CD14-positive monocyte (primary cell): Measurements from ENCODE around the gene FAM167B. TPM values are rescaled to one million over a fixed set of nuclear protein-coding genes. Genes with fewer than 3 reads are reported as not detected.

Experiments used
- DNase-seq, 3 donors: peaks; one replicate each; pipeline ENCODE4 v3.0.0-alpha.2; 2011 to 2022
- H2AFZ ChIP-seq: 2 replicates; pipeline ENCODE4 v1.6.0; 2012; ENCODE audit warnings: mild to moderate bottlenecking, low read depth, low read length, inconsistent platforms; ENCODE audit not compliant: insufficient read depth, poor library complexity, severe bottlenecking
- H3K27ac ChIP-seq, 2 donors: 1 replicate in 1 of 2; 2 replicates in 1 of 2; pipeline ENCODE4 v1.5.1; 2012 to 2013; ENCODE audit warnings: low read length in 2 of 2, control low read depth in 1 of 2, inconsistent platforms in 1 of 2, low read depth in 1 of 2, mild to moderate bottlenecking in 1 of 2
- H3K27me3 ChIP-seq, 2 donors: one replicate each; pipeline versions ENCODE4 v1.6.0 to v1.6.1; 2011 to 2013; ENCODE audit warnings: low read length in 2 of 2; ENCODE audit not compliant: control insufficient read depth in 2 of 2, insufficient read depth in 2 of 2
- H3K36me3 ChIP-seq, 2 donors: replicated peaks in 1 of 2; 1 replicate in 1 of 2; 2 replicates in 1 of 2; pipeline versions ENCODE4 v1.5.1 to v1.6.1; 2012 to 2013; ENCODE audit warnings: low read length in 2 of 2, control low read depth in 1 of 2, inconsistent platforms in 1 of 2, mild to moderate bottlenecking in 1 of 2; ENCODE audit not compliant: insufficient read depth in 2 of 2, control insufficient read depth in 1 of 2
- H3K4me1 ChIP-seq, 2 donors: 1 replicate in 1 of 2; 2 replicates in 1 of 2; pipeline versions ENCODE4 v1.5.1 to v1.6.1; 2012 to 2013; ENCODE audit warnings: low read length in 2 of 2, control low read depth in 1 of 2, inconsistent platforms in 1 of 2, mild to moderate bottlenecking in 1 of 2, moderate library complexity in 1 of 2; ENCODE audit not compliant: insufficient read depth in 2 of 2, control insufficient read depth in 1 of 2
- H3K4me2 ChIP-seq: replicated peaks from 2 replicates; pipeline ENCODE3; 2012; ENCODE audit warnings: low read length, moderate library complexity, mild to moderate bottlenecking; ENCODE audit not compliant: poor library complexity, severe bottlenecking; ENCODE audit errors: extremely low read depth
- H3K4me3 ChIP-seq, 3 experiments: fragments of 200-600 bp in 1 of 3; sonication (generic) in 1 of 3; replicated peaks in 1 of 3; 1 replicate in 2 of 3; 2 replicates in 1 of 3; pipeline ENCODE4 v1.5.1; 2011 to 2013; ENCODE audit warnings: low read length in 3 of 3, mild to moderate bottlenecking in 3 of 3, control low read depth in 2 of 3, low read depth in 2 of 3, inconsistent platforms in 1 of 3, moderate library complexity in 1 of 3
- H3K79me2 ChIP-seq: 2 replicates; pipeline ENCODE4 v1.6.0; 2012; ENCODE audit warnings: mild to moderate bottlenecking, control low read depth, inconsistent platforms, low read length, moderate library complexity; ENCODE audit not compliant: insufficient read depth
- H3K9ac ChIP-seq: 2 replicates; pipeline ENCODE4 v1.6.0; 2017; ENCODE audit warnings: low read length, mild to moderate bottlenecking; ENCODE audit not compliant: insufficient read depth, poor library complexity, severe bottlenecking
- H3K9me3 ChIP-seq, 2 donors: replicated peaks in 1 of 2; 1 replicate in 1 of 2; 2 replicates in 1 of 2; pipeline versions ENCODE4 v1.5.1 to v1.6.1; 2012 to 2013; ENCODE audit warnings: low read length in 2 of 2, control low read depth in 1 of 2; ENCODE audit not compliant: control insufficient read depth in 1 of 2, insufficient read depth in 1 of 2
- H4K20me1 ChIP-seq: 2 replicates; pipeline ENCODE4 v1.6.0; 2012; ENCODE audit warnings: mild to moderate bottlenecking, low read length, control low read depth, moderate library complexity; ENCODE audit not compliant: insufficient read depth
- H3K27ac Mint-ChIP-seq, 7 donors: one replicate each; pipeline ENCODE4 v1.8.0; 2020; ENCODE audit warnings: mild to moderate bottlenecking in 7 of 7, mixed read lengths in 7 of 7, moderate library complexity in 6 of 7, inconsistent platforms in 2 of 7
- H3K27me3 Mint-ChIP-seq, 3 donors: one replicate each; pipeline ENCODE4 v1.8.0; 2021 to 2022; ENCODE audit warnings: low read depth in 3 of 3, mild to moderate bottlenecking in 3 of 3, mixed read lengths in 3 of 3, moderate library complexity in 3 of 3, inconsistent platforms in 1 of 3
- H3K36me3 Mint-ChIP-seq, 2 donors: one replicate each; pipeline ENCODE4 v1.8.0; 2020; ENCODE audit warnings: mixed read lengths in 2 of 2, inconsistent platforms in 1 of 2, mild to moderate bottlenecking in 1 of 2
- H3K4me1 Mint-ChIP-seq: one replicate; pipeline ENCODE4 v1.8.0; 2020; ENCODE audit warnings: mild to moderate bottlenecking, mixed read lengths
- H3K4me3 Mint-ChIP-seq, 2 donors: one replicate each; pipeline ENCODE4 v1.8.0; 2020; ENCODE audit warnings: mild to moderate bottlenecking in 2 of 2, mixed read lengths in 2 of 2, moderate library complexity in 1 of 2
- H3K9me3 Mint-ChIP-seq, 7 donors: one replicate each; pipeline ENCODE4 v1.8.0; 2020 to 2022; ENCODE audit warnings: mixed read lengths in 7 of 7, mild to moderate bottlenecking in 6 of 7, moderate library complexity in 6 of 7, inconsistent platforms in 2 of 7
- WGBS: methylation state at CpG from one replicate; pipeline ENCODE4 v1.1.5; 2013; ENCODE audit warnings: missing lambda C conversion rate; ENCODE audit not compliant: insufficient coverage; 5-methylcytosine and 5-hydroxymethylcytosine counted together
- intact Hi-C, 2 donors: fragments of 100-400 bp; cut with micrococcal nuclease; formaldehyde crosslinking; loops; one replicate each; pipeline versions ENCODE4 v1.15.0 to v1.15.1; 2023
- polyA plus RNA-seq, 3 donors: library from polyadenylated mRNA; depleted of rRNA in 1 of 3; unstranded in 2 of 3; stranded (reverse) in 1 of 3; fragments of 300-500 nt in 2 of 3; fragments of >200 nt in 1 of 3; fragmentation: Illumina TruSeq in 2 of 3; gene quantifications; 1 replicate in 2 of 3; 2 replicates in 1 of 3; pipeline ENCODE4 v1.2.3, GENCODE V29; 2012 to 2021
- TF ChIP-seq, protein P1 (sequence below): fragments of 200-600 bp; IDR thresholded peaks from one replicate; pipeline ENCODE4 v1.8.0; 2022; ENCODE audit warnings: antibody characterized with exemption, mild to moderate bottlenecking

The FAM167B gene
- polyA plus RNA-seq, 3 donors = not detected

DNA sequence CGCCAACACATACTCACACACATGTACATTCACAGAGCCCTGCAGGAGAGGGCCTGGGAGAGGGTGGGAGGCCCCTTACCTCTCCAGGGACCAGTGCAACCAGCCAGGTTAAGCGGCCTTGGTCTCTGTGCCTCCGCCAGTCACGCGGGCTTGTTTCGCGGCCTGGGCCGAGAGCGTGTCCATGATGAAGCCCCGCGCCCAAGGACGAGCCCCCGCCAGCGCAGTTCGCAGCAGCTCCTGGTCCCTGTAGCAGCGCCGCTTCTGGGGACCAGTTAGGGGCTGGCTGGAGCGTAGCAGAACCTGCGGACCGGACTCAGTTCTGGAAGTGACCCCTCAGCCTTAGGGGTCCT lies 7.3 kb upstream of the FAM167B start:
- DNase-seq = no peak
- peaks cover 24% of the 10 kb centered on the region for H3K4me1 Mint-ChIP-seq
- H4K20me1 ChIP-seq = no peaks in the 10 kb centered on the region
- peaks cover 24 to 33% (median 29%) of the 10 kb centered on the region in 3 donors for H3K27me3 Mint-ChIP-seq
- H3K9me3 Mint-ChIP-seq = peaks cover 0 to 3% (median 0%) of the 10 kb centered on the region in 7 donors
- whole genome bisulfite sequencing = 97% methylated on average over 19 of the region's 20 CpGs
- intact Hi-C loops = no loop called here
- TF ChIP-seq, protein P1, sequence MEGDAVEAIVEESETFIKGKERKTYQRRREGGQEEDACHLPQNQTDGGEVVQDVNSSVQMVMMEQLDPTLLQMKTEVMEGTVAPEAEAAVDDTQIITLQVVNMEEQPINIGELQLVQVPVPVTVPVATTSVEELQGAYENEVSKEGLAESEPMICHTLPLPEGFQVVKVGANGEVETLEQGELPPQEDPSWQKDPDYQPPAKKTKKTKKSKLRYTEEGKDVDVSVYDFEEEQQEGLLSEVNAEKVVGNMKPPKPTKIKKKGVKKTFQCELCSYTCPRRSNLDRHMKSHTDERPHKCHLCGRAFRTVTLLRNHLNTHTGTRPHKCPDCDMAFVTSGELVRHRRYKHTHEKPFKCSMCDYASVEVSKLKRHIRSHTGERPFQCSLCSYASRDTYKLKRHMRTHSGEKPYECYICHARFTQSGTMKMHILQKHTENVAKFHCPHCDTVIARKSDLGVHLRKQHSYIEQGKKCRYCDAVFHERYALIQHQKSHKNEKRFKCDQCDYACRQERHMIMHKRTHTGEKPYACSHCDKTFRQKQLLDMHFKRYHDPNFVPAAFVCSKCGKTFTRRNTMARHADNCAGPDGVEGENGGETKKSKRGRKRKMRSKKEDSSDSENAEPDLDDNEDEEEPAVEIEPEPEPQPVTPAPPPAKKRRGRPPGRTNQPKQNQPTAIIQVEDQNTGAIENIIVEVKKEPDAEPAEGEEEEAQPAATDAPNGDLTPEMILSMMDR = no peak
- H3K36me3 ChIP-seq = no peaks in the 10 kb centered on the region
- no peak overlapping the region for H3K27ac Mint-ChIP-seq
- H3K4me1 ChIP-seq = peaks cover 20 to 29% of the 10 kb centered on the region in 2 donors
- H3K9ac ChIP-seq = no peak overlapping the region
- H3K27ac ChIP-seq = no peak overlapping the region
- peaks cover 0 to 30% of the 10 kb centered on the region in 2 donors for H3K27me3 ChIP-seq
- peak overlapping the region; percentile 72 to 88 for H3K4me3 Mint-ChIP-seq
- H3K79me2 ChIP-seq = no peaks in the 10 kb centered on the region
- no peak overlapping the region for H3K4me3 ChIP-seq
- H3K4me2 ChIP-seq = peak overlapping the region; percentile 71
- H3K9me3 ChIP-seq = no peaks in the 10 kb centered on the region
- H3K36me3 Mint-ChIP-seq = no peaks in the 10 kb centered on the region
- no peak overlapping the region for H2AFZ ChIP-seq

DNA sequence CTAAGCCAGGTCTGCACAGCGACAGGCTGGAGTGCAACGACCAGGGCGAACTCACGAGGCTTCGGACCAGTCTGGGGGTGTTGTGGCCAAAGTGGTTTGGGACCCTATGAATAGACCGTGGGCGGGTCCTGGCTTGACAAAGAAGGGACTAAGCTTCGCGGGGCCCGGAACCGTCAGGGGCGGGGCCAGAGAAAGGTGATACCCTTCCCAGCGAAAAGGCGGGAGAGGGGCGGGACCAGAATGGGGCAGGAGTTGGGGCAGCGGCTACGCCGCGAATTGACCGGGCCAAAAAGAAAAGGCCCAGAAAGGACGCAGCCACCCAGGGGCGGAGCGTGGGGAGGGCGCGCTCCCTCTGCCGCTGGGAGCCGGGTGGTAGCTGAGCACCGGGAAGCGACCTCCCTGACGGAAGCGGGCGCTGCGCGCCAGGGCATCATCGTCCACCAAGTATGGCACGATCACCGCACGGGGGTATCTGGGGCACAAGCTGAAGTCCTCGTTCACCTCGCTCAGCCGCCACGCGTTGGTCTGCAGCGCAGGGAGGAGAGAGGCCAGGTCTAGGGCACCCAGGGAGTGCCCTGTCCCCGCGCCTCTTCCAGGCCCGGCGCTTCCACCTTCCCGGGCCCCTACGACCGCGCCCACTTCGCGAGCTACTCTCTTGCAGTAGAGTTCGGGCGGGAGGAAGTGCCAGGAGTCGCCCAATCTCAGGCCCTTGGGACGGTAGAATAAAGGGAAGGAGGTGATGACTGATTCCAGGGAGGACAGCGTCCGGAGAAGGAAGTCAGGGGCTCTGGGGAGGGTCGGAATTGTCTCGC lies 6.7 kb upstream of the FAM167B start:
- H3K4me1 ChIP-seq = peaks cover 20 to 29% of the 10 kb centered on the region in 2 donors
- H3K9me3 Mint-ChIP-seq = peaks cover 0 to 3% (median 1%) of the 10 kb centered on the region in 7 donors
- no peaks in the 10 kb centered on the region for H3K79me2 ChIP-seq
- no peaks in the 10 kb centered on the region for H3K36me3 ChIP-seq
- H2AFZ ChIP-seq = peak overlapping the region; percentile 85
- peaks cover 24 to 33% (median 29%) of the 10 kb centered on the region in 3 donors for H3K27me3 Mint-ChIP-seq
- peak overlapping the region in 2 of 7 donors; percentile 11 to 45 for H3K27ac Mint-ChIP-seq
- H3K9ac ChIP-seq = no peak overlapping the region
- TF ChIP-seq, protein P1 = no peak
- DNase-seq = peak in 2 of 3 donors; percentile 57 to 72
- intact Hi-C loops = no loop called here
- H3K4me2 ChIP-seq = peak overlapping the region; percentile 71
- H4K20me1 ChIP-seq = no peaks in the 10 kb centered on the region
- H3K9me3 ChIP-seq = no peaks in the 10 kb centered on the region
- peak overlapping the region; percentile 12 to 68 (median 33) for H3K4me3 ChIP-seq
- peaks cover 24% of the 10 kb centered on the region for H3K4me1 Mint-ChIP-seq
- peaks cover 0 to 30% of the 10 kb centered on the region in 2 donors for H3K27me3 ChIP-seq
- no peaks in the 10 kb centered on the region for H3K36me3 Mint-ChIP-seq
- peak overlapping the region; percentile 72 to 88 for H3K4me3 Mint-ChIP-seq
- 8% methylated on average over 61 of the region's 62 CpGs for WGBS
- no peak overlapping the region for H3K27ac ChIP-seq
